NCI-H526 treated with DMSO at 0.1 percent for 48 hours (cell line): Measurements from ENCODE around the gene CELSR2.

Source experiments
- DNase-seq: peaks from one replicate; lab custom pipeline; 2025; lab: John Stamatoyannopoulos, UW

CELSR2 gene

GRCh38 chr1:109228167-109228566 is 21.2 kb upstream of the CELSR2 start:
- no peak for DNase-seq

- no peak for DNase-seq
Measured at GRCh38 chr1:109229531-109230127, 19.7 kb upstream of the CELSR2 start.

GRCh38 chr1:109231066-109231465 is 18.3 kb upstream of the CELSR2 start:
- DNase-seq, result no peak

GRCh38 chr1:109235137-109235536 is 14.2 kb upstream of the CELSR2 start:
- DNase-seq, result no peak

GRCh38 chr1:109237512-109237911 is 11.8 kb upstream of the CELSR2 start:
- no peak for DNase-seq

GRCh38 chr1:109238382-109238781 is 11.0 kb upstream of the CELSR2 start:
- no peak for DNase-seq

GRCh38 chr1:109239047-109239408 is 10.3 kb upstream of the CELSR2 start:
- DNase-seq, result no peak

GRCh38 chr1:109239409-109240068 is 9.8 kb upstream of the CELSR2 start:
- DNase-seq, result peak; percentile 53

GRCh38 chr1:109240158-109241152 is 8.9 kb upstream of the CELSR2 start:
- DNase-seq, result peak; percentile 18

GRCh38 chr1:109241344-109241743 is 8.0 kb upstream of the CELSR2 start:
- no peak for DNase-seq

- DNase-seq, result no peak
Measured at GRCh38 chr1:109241841-109242345, 7.4 kb upstream of the CELSR2 start.

- DNase-seq, result no peak
Measured at GRCh38 chr1:109242387-109242786, 7.0 kb upstream of the CELSR2 start.

- DNase-seq, result no peak
Measured at GRCh38 chr1:109243221-109243620, 6.1 kb upstream of the CELSR2 start.

- no peak for DNase-seq
Measured at GRCh38 chr1:109243860-109244552, 5.3 kb upstream of the CELSR2 start.

- no peak for DNase-seq
Measured at GRCh38 chr1:109246141-109246551, 3.2 kb upstream of the CELSR2 start.

GRCh38 chr1:109247401-109248365 is 1.7 kb upstream of the CELSR2 start:
- no peak for DNase-seq

- DNase-seq, result no peak
Measured at GRCh38 chr1:109248444-109248796, 919 bp upstream of the CELSR2 start.

- DNase-seq, result no peak
Measured at GRCh38 chr1:109249654-109250401, 489 bp downstream of the CELSR2 start.

- no peak for DNase-seq
Measured at GRCh38 chr1:109250454-109251276, 1.3 kb downstream of the CELSR2 start.
